GM21717 (cell line): ENCODE data around the gene MAP6D1.

Experiments
- ATAC-seq: cut with Tn5 transposase; IDR thresholded peaks from one replicate; pipeline ENCODE4 v1.9.1; 2021; ENCODE audit warnings: mild to moderate bottlenecking, moderate library complexity; ENCODE audit not compliant: unreplicated experiment

Gene MAP6D1

GRCh38 chr3:183825456-183826161 lies at the start of gene MAP6D1:
Gene MAP6D1 (minus strand): TSS chr3:183825577. CDS start chr3:183825547, 30 bp downstream.
- ATAC-seq: no peak

- ATAC-seq: no peak
Measured at GRCh38 chr3:183873914-183874313, 48.5 kb upstream of the MAP6D1 start.

GRCh38 chr3:183871541-183871940 lies 46.2 kb upstream of the MAP6D1 start:
- ATAC-seq: no peak

GRCh38 chr3:183870563-183870962 lies 45.2 kb upstream of the MAP6D1 start:
- ATAC-seq: no peak

GRCh38 chr3:183868796-183869195 lies 43.4 kb upstream of the MAP6D1 start:
- ATAC-seq: no peak

GRCh38 chr3:183862610-183863009 lies 37.2 kb upstream of the MAP6D1 start:
- ATAC-seq: no peak

GRCh38 chr3:183857863-183858262 lies 32.5 kb upstream of the MAP6D1 start:
- no peak for ATAC-seq

GRCh38 chr3:183854318-183855035 lies 29.1 kb upstream of the MAP6D1 start:
- no peak for ATAC-seq

- ATAC-seq: no peak
Measured at GRCh38 chr3:183845608-183846288, 20.4 kb upstream of the MAP6D1 start.

GRCh38 chr3:183845090-183845489 lies 19.7 kb upstream of the MAP6D1 start:
- ATAC-seq: no peak

GRCh38 chr3:183844606-183845005 lies 19.2 kb upstream of the MAP6D1 start:
- ATAC-seq: no peak

- no peak for ATAC-seq
Measured at GRCh38 chr3:183839751-183840150, 14.4 kb upstream of the MAP6D1 start.

- no peak for ATAC-seq
Measured at GRCh38 chr3:183837894-183838293, 12.5 kb upstream of the MAP6D1 start.

- no peak for ATAC-seq
Measured at GRCh38 chr3:183837390-183837789, 12.0 kb upstream of the MAP6D1 start.

- ATAC-seq: no peak
Measured at GRCh38 chr3:183833516-183833915, 8.1 kb upstream of the MAP6D1 start.

GRCh38 chr3:183830187-183830586 lies 4.8 kb upstream of the MAP6D1 start:
- no peak for ATAC-seq

- ATAC-seq: no peak
Measured at GRCh38 chr3:183829466-183829865, 4.1 kb upstream of the MAP6D1 start.

GRCh38 chr3:183828538-183828870 lies 3.1 kb upstream of the MAP6D1 start:
- ATAC-seq: no peak

GRCh38 chr3:183827809-183828537 lies 2.6 kb upstream of the MAP6D1 start:
- ATAC-seq: no peak

GRCh38 chr3:183826448-183827250 lies 1.3 kb upstream of the MAP6D1 start:
- no peak for ATAC-seq
